GM19324 (cell line): ENCODE measurements around the gene CREM.

Experiments used
- ATAC-seq: cut with Tn5 transposase; IDR thresholded peaks from one replicate; pipeline ENCODE4 v1.9.1; 2021; ENCODE audit warnings: mild to moderate bottlenecking, moderate library complexity; ENCODE audit not compliant: unreplicated experiment, low FRiP score

The CREM gene

DNA sequence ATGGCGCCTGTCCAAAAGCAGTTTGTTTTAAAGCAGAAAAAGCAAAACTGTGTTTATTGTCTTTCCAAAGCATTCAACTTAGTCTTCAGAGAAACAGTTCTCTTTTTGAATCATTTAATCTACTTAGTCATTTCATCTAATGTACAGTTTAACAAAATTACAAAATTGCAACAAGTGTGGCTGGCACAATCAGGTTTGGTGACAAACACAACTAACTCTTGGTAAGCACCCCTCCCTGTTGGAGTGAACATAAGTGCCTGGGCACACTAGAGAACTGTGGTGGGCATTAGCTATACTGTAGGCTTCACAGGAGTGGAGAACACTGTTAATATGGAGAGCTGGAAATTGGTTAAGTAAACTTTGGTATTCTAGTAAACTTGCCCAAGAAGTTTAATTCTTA is 6.9 kb downstream of the CREM start:
- no peak for ATAC-seq

DNA sequence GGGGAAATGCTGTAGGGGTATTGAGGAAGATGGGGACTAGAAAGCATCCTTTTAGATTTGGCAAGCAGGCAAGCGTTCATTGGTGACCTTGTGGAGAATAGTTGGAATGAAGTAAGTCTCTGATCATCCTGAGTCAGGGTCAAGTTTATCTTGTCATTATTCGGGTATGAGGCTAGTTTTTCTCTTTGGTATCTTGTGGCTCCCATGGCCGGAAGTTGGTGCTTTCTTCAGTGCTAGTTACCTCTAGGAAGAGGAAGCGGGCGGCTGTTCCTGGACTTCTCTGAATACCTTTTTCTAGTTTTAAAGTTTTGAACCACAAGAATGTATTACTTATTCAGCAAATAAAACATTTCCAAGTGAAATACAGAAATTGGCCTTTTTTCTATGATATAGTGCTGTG is 9.2 kb downstream of the CREM start:
- no peak for ATAC-seq

DNA sequence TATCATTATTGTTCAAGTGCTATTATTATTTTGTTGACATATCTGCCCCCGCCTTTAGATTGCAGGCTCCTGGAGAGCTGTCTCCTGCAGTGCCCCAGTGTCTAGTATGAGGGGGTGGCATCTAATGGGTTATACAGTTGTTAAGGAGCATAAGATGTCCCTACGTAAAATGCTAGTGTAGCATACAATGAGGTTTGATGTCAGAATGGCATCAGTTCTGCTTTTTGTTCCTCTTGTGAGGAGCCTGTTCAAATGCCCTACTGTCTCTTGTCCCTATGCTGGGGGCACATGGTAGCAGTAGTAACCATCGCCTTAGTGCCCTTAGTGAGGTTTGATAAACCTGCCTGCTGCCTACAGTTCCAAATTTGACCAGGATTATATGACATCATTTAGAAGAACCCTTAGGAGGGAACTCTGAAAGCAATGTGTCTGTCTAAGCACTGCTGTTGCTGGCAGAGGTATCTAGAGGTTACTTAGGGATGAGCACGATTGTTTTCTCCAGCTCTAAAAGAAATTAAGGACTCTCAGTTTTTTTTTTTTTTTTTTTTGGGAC is 9.7 kb downstream of the CREM start:
- ATAC-seq: peak; percentile 49

DNA sequence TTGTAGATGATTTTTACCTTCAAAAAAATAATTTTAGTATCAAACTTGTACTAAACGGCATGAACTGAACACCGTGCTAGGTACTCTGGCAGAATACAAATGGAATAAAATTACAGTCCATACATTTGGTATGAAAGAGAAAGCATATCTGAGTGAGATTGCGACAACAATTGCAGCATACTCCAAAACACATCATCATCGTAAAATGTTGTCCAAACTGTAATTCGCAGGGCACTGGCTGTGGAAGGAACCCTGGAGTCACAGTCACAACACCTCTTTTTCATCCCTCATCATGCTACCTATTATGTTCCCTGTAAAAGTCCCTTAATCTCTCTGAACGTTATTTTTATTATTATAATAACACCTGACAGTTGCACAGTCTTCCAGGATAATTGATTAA is 13.5 kb downstream of the CREM start:
- ATAC-seq: no peak

DNA sequence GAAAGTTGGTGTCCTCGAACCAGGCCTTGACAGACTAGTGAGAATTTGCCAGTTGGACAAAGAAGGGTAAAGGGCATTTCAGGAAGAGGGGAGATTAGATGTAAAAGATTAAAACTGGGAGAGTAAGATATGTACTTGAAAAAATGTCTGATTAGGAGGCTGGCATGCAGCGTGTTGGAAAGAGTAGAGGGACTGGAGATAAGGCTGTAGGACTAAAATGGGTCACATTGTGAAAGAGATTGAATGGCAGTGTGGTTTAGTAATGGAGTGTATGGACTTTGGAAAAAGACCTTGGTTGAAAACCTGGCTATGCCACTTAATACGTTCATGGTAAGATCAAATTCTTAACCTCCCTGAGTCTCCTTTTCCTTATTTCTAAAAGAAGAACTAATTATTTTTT is 14.1 kb downstream of the CREM start:
- ATAC-seq: no peak

DNA sequence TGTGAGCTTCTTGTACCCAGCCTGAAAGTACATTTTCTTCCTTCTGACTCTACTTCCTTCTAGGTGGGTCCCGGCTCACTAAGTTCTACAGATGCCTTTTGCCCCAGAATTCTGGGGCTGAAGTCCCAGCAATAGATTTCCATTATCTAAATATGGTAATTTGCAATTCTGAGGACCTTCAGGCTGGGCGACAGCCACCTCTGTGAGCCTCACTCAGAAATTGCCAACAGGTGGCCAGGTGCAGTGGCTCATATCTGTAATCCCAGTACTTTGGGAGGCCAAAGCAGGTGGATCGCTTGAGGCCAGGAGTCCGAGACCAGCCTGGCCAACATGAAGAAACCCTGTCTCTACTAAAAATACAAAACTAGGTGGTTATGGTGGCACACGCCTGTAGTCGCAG is 23.7 kb downstream of the CREM start:
- ATAC-seq: no peak

DNA sequence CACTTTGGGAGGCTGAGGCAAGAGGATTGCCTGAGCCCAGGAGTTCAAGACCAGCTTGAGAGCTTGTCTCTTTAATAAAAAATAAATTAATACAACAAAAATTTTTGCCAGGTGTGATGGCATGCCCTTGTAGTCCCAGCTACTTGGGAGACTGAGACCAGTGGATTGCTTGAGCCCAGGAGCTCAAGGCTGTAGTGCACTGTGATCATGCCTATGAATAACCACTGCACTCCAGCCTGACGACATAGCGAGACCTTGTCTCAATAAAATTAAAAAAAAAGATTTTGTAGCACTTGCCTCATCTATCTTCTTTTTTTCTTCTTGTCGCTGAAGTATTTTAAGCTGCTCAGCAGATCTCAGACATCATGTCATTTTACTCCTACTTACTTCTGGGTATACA is 26.3 kb downstream of the CREM start:
- no peak for ATAC-seq

DNA sequence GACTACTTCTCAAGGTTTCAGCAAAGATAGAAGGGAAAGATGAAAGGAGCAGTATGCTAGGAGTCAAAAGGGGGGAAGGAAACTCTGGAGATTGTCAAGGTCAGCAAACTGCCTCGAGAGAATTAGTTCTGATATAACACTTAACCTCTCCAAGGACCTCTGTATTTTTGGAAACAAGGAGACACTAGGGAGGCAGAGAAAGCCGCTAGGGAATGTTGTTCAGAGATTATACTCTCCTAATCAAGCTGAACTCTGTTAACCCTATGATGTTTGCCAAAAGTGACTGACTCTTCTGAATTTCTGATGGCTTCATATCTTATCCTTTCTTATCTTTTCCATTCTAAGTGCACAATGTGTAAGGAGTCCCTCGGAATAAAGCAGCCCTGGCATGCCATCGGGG is 27.1 kb downstream of the CREM start:
- no peak for ATAC-seq

DNA sequence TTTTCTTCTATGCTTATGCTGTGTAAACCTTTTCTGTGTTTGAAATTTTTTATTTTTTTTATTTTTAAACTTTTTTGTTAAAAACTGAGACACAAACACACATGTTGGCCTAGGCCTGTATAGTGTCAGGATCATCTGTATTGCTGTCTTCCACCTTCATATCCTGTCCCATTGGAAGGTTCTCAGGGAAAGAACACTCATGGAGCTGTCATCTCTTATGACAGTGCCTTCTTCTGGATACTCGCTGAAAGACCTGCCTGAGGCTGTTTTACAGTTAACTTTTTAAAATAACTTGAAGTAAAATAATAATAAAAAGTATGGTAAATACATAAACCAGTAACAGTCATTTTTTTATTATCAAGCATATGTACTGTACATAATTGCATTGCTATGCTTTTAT is 34.1 kb downstream of the CREM start:
- ATAC-seq: no peak

DNA sequence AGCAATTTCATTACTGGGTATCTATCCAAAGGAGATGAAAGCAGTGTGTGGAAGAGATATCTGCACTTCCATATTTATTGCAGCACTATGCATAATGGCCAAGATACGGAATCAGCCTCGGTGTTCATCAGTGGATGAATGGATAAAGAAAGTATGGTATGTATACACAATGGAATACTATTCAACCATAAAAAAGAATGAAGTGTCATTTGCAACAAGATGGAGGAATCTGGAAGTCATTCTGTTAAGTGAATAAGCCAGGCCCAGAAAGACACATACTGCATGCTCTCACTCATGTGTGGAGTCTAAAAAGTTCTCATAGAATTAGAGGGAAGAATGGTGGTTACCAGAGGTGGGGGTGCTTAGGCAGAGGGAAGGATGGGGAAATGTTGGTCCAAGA is 35.3 kb downstream of the CREM start:
- ATAC-seq: no peak

DNA sequence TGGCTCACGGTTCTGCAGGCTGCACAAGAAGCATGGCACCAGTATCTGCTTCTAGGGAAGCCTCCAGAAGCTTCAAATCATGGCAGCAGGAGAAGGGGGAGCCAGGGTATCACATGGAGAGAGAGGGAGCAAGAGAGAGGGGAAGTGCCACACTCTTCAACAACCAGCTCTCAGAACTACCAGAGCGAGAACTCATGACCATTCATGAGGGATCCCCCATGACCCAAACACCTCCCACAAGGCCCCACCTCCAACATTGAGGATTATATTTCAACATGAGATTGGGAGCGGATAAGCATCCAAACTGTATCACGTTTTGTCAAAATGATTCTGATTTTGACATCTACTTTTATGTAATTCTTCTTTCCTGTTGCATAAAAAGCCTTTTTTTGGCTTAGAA is 38.5 kb downstream of the CREM start:
- no peak for ATAC-seq

DNA sequence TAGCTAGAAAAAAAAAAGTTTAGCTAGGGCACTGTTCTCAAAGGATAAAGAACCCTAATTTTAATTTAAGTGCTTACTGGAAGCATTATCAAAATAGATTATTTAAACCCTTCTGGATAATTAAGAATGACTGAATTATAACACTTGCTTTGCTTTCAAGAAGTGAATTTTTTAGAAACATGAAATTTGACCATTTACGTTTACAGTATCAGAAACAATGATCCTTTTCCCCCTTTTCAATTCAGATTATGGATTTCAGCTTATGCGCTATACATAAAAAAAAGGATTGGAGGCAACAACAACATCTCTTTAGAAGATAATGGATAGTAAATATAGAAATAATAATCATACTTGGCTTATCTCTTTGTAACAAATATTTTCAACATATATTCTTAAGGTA is 39.2 kb downstream of the CREM start:
- ATAC-seq: no peak

DNA sequence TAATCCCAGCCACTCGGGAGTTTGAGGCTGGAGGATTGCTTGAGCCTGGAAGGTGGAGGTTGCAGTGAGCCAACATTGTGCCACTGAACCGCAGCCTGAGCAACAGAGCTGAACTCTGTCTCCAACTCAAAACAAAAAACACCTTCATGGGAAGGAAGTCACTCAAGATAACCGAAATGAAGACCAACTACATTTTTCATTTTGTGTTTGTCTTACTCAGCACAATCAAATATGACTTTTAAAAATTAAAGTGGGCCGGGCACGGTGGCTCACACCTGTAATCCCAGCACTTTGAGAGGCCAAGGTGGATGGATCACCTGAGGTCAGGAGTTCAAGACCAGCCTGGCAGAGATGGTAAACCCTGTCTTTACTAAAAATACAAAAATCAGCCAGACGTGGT is 40.0 kb downstream of the CREM start:
- ATAC-seq: no peak

DNA sequence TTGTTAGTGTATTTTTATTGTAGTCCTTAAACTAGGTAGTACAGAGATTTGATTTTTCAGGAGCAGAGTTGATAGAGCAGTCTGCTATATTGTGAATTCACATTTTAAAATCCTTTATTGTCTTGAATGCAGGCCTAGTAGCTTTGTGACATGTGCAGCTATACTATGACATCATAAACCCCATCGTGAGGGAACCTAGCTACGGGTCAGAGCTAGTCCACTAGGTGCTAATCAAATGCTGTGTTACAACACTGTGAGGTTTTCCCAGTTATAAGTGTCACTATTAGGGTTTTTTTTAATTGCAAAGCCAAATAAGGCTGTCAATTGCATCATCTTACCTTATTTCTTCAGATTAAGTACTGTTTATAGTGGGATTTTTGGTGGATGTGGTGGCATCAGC is 40.7 kb downstream of the CREM start:
- no peak for ATAC-seq

DNA sequence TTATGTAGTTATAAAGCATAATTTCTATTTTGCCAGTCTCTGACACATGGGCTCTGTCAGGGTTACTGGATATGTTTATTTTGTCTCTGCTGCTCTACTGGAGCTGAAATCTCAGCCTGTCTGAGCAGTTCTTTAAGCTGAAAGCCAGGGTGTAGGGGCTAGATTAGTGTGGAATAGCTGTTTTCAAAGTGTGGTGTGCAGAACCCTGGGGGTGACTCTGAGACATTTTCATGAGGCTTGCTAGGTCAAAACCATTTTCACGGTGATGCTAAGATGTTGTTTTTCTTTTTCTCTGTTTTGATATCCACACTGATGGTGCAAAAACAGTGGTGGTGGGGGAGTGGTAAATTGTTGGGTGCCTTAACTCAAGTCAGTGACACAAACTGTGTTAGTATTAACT is 45.5 kb downstream of the CREM start:
- ATAC-seq: no peak

DNA sequence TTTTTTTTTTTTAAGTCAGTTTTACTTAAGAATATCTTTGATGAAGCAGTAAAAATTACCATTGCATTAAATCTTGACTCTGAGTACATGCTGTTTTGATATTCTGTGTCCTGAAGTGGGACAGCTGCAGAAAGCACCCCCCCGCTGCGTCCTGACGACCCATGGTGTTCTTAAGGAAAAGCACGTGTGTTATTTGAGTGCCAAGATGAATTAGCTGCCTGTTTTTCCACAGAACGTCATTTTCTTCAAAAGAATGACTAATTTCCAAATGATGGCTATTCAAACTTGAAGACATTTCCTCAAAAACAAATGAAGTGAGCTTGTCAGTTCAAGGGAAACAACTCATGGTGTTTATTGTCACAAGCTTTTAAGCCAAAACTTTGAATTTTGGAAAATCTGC is 45.9 kb downstream of the CREM start:
- no peak for ATAC-seq

DNA sequence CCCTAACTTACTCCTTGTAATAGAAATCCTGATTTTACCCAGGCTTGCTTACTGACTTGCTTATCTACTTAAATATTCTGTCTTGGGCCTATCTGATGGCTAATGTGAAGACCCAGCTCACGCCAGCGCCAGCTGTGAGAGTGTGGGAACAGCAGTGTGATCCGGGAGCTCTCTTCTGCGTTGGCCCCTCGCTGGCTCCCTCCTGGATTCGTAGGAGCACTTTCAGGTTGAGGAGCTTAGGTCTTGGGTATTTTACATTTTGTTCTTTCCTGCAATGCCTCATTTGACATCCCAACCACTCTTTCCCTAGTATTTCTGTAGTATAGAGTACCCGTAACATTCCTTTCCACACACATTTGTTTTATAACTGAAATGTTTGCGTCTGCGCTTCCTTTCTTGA is 51.7 kb downstream of the CREM start:
- ATAC-seq: no peak

DNA sequence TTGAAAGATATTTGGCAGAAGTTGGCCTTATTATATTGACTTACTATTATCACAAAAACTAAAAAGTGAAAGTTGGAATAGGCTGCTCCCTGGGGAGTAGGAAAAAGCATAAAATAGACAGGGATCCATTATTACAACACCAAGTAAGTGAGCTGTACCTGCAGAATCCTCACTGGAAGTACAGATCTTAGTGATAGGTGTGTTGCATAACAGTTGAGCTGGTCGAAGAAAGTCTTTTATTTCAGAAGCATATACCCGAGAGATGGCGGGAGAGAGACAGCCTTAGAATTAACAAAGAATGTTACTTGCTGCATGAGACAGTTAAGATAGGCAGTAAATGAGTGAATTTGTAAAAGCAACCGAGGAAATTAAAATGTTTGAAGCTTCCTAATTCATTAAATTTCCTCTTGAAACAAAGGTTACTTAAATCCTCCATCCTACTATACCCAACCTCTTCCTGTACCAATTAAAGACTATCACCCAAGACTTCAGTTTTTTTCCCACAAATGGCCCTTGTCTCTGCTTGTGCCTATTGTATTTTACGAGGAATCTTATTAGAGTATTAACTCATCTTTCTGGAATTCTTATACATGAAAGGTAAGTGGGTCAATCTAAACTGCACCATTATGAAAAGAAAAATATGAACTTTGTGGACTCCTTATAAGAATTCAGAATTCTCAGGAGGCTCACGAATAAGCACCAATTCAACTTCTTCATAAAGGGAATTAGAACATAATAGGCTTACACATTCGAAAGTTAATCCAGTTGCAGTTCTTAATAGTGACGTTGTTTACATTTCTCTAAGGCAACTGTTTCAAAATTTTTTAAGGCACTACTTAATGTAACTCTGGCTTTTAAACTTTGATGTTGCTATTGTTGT is 56.2 kb downstream of the CREM start:
- ATAC-seq: no peak

DNA sequence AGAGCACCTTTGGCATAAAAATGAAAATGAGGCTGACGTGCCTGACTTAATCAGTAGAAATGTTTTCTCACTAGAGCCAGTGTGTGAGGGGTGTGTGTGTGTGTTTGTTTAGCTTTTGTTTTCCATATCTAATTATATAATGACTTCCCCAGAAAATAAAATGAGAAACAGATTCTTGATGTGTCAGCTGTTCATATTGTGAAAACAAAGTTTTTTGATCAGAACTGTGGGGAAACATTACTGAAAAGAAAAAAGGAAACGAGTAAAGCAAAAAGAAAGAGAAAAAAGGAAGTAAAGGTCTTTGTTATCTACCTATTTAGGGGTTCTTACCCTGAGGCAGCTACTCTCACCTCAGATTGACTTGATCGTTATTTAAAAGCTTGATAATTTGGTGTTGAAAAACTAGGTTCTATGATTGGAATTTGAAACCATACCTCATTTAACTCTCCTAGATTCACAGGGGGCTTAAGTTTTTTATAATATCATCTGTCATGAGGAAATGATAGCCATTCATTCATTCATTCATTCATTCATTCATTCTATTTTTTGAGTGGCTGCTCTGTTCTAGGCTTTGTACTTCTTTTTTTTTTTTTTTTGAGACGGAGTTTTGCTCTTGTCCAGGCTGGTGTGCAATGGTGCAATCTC is 58.0 kb downstream of the CREM start:
- ATAC-seq: no peak

DNA sequence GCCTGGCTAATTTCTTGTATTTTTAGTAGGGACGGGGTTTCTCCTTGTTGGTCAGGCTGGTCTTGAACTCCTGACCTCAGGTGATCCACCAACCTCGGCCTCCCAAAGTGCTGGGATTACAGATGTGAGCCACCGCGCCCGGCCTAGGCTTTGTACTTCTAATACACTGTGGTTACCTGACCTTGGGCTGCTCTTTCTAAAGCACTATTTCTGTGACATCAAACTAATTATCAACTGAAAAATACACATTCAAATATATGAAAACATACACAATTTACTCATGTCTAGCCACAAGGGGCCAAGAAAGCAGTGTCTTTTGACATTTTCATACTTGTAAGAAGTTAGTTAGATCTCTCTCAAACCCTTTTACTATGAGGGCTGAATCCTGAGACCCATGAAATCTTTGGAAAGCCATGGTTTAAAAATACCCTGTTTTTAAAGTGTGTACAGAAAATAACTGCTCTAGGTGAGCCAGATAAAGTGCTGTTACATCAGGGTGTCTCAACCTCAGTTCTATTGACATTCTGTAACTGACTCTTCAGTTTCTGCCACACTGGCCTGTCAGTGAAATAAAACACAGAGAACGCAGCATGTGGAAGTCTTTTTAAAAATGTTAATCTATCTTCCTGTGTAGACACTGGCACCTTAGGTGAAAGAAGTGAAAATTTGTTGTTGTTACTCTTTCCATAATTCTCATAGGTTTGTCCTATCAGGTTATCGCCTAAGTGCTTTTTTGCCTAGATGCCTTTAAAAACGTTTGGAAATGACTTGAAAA is 58.8 kb downstream of the CREM start:
- ATAC-seq: no peak

DNA sequence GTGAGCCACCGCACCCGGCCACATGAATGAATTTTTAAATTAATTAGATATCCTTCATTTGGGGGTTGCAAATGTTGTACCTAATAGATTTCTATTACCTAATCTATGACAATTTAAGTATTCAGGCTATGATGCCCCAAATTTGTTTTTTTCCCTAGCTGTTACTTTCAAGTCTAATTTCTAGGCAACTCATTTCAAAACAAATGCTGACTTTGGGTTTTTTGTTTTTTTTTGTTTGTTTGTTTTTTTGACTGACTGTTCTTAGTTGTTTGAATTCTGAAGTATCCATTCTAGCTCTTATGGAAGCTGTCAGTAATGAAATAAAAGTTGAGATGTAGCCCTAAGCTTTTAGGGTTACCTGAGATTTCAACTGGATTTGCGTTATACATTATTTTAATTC is 62.3 kb downstream of the CREM start:
- no peak for ATAC-seq
